ENCODE measurements around the gene OR10V1.
A peak's percentile ranks its signal among the peaks of the same experiment; 100 is the strongest.
"Not testable (repeated sequence)": the region's sequence is repeated elsewhere in the genome, so short reads cannot be mapped to it uniquely, and the experiment has no call there.

Gene OR10V1

GRCh38 chr11:59692915-59693314 is 20.7 kb downstream of the OR10V1 start:
- intact Hi-C loops (cut with DNase I; ENCODE audit: low total_unique reads), result no loop called here
- Histone ChIP-seq H3K9me3 (peaks cover 0 to 7% (median 2%) of the 10 kb centered on the region in 3 donors), H3K4me3 (no peak overlapping the region), H3K36me3 (no peaks in the 10 kb centered on the region), H3K27ac (no peak overlapping the region), H3K4me1 (no peaks in the 10 kb centered on the region), H3K27me3 (no peaks in the 10 kb centered on the region)
- no peak for DNase-seq
- TF ChIP-seq CTCF (IDR thresholded peaks at IDR 0.05), result no peak

DNA sequence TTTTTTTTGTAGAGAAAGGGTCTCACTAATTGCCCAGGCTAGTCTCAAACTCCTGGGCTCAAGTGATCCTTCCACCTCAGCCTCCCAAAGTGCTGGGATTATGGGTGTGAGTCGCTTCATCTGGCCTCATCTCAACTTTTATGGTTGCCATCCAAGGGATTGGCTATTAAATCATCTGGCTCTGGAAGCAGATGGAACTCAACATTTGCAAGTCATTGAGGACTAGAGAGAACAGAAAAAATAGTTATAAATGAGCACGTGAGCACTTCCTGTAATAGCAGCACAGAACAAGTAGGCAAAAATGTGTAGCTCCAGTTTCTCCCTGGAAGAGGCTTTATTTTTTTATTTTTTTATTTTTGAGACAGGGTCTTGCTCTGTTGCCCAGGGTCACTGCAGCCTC is 22.5 kb downstream of the OR10V1 start:
- no peaks in the 10 kb centered on the region for H3K27me3 ChIP-seq
- intact Hi-C loops (cut with DNase I; ENCODE audit: low total_unique reads), result no loop called here
- TF ChIP-seq CTCF (IDR thresholded peaks at IDR 0.05), result no peak
- H3K4me1 ChIP-seq, result no peaks in the 10 kb centered on the region
- H3K9me3 ChIP-seq, result peaks cover 0 to 7% (median 2%) of the 10 kb centered on the region in 3 donors
- H3K36me3 ChIP-seq, result no peaks in the 10 kb centered on the region
- DNase-seq, result no peak
- H3K4me3 ChIP-seq, result no peak overlapping the region
- H3K27ac ChIP-seq, result no peak overlapping the region

DNA sequence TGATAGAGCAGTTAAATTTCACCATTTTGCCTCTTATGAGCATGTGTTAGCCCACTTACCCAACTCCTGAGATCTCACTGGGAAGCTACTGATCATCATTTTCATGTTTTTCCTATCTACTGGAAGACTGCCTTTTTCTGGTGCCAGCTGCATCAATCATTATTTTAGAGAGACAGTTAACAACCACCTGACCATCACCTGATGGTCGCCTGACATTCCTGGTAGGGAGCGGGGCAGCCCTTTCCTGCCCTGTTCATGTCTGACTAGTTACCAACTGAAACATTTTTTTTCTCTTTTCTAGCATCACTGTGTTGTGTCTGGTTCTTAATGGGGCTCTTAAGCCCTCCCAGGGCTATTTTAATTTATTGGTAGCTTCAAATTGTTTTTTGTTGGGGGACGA is 24.6 kb downstream of the OR10V1 start:
- H3K36me3 ChIP-seq, result no peaks in the 10 kb centered on the region
- TF ChIP-seq CTCF (IDR thresholded peaks at IDR 0.05), result no peak
- H3K9me3 ChIP-seq, result peaks cover 0 to 14% (median 2%) of the 10 kb centered on the region in 3 donors
- H3K4me3 ChIP-seq, result no peak overlapping the region
- no peaks in the 10 kb centered on the region for H3K4me1 ChIP-seq
- H3K27ac ChIP-seq, result no peak overlapping the region
- no peak for DNase-seq
- H3K27me3 ChIP-seq, result no peaks in the 10 kb centered on the region
- intact Hi-C loops (cut with DNase I; ENCODE audit: low total_unique reads), result no loop called here

- H3K9me3 ChIP-seq; DNase-seq; H3K27ac ChIP-seq; H3K36me3 ChIP-seq; H3K4me1 ChIP-seq; H3K4me3 ChIP-seq; intact Hi-C loops (cut with DNase I; ENCODE audit: low total_unique reads): not testable (repeated sequence)
- peaks cover 0 to 16% of the 10 kb centered on the region in 2 donors for H3K27me3 ChIP-seq
These were observed 32.4 kb downstream of the OR10V1 start for GRCh38 chr11:59681260-59681725.

DNA sequence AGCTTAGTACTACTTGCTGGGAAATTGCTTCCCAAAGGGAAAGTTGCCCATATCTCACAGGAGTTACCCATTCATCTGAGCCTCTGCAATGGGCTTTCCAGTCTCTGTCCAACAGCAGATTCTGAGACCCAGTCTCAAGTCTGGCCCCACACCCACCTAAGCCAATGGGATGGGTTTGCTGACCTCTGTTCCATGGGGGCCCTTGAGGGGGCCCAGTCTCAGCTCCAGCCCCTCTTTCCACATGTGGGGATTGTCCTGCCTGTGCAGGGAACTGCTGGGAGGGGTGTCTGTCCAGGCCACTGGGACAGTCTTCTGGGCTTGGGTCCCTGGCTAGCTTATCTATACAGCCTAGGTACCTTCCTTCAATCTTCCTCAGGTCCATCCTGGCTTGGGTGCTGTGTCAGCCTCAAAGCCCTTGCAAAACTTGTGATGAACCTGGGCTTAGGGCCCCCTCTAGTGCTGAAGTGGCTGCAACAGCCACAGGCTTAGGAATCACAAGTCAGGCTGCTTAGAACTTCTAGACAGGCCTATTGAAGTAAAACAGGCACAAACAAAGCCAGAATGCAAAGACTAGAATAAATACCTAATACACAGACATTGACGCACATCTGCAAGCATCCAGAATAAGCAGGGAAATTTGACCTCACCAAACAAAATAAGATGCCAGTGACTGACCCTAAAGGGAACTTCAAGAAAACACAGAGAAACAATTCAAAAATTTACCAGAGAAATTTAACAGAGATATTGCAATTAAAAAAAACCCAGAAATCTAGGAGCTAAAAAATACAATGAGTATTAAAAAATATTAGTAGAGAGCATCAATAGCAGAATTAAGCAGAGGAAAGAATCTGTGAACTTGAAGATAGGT is 33.1 kb downstream of the OR10V1 start:
- TF ChIP-seq CTCF (IDR thresholded peaks at IDR 0.05), result peak; percentile 49 to 51
- H3K36me3 ChIP-seq, result no peaks in the 10 kb centered on the region
- peaks cover 0 to 16% of the 10 kb centered on the region in 2 donors for H3K27me3 ChIP-seq
- H3K4me1 ChIP-seq, result no peaks in the 10 kb centered on the region
- no peak overlapping the region for H3K27ac ChIP-seq
- DNase-seq, result peak; percentile 51 to 70
- no peak overlapping the region for H3K4me3 ChIP-seq
- peaks cover 0 to 6% (median 0%) of the 10 kb centered on the region in 3 donors for H3K9me3 ChIP-seq
- intact Hi-C loops (cut with DNase I; ENCODE audit: low total_unique reads), result no loop called here

DNA sequence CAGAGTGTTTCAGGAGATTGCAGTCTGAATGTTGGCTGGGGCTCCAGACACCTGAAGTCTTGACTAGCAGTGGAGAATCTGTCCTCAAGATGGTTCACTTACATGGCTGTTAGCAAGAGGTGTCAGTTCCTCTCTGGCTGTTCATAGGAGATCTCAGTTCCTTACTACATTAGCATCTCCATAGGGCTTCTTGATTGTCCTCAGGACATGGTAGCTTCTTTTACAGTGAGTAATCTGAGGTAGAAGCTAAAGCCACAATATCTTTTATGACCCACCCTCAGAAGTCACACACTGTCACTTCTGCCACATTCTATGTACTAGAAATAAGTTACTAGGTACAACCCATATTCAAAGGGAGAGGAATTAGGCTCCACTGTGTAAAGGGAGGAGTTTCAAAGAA is 34.3 kb downstream of the OR10V1 start:
- DNase-seq, result no peak
- Histone ChIP-seq H3K9me3 (no peaks in the 10 kb centered on the region), H3K4me3 (no peak overlapping the region), H3K27me3 (peaks cover 0 to 16% of the 10 kb centered on the region in 2 donors), H3K36me3 (no peaks in the 10 kb centered on the region), H3K27ac (no peak overlapping the region), H3K4me1 (no peaks in the 10 kb centered on the region)
- TF ChIP-seq CTCF (IDR thresholded peaks at IDR 0.05), result no peak
- intact Hi-C loops (cut with DNase I; ENCODE audit: low total_unique reads), result loop anchor here (10.0 kb wide), 1 partner anchor 125 kb away; no protein-coding TSS in a partner anchor

All from tibial artery (tissue), 4 donors.